ENCODE data around the gene RASA2. TPM values are rescaled to one million over a fixed set of nuclear protein-coding genes. Genes with fewer than 3 reads are reported as not detected.

Gene RASA2, protein sequence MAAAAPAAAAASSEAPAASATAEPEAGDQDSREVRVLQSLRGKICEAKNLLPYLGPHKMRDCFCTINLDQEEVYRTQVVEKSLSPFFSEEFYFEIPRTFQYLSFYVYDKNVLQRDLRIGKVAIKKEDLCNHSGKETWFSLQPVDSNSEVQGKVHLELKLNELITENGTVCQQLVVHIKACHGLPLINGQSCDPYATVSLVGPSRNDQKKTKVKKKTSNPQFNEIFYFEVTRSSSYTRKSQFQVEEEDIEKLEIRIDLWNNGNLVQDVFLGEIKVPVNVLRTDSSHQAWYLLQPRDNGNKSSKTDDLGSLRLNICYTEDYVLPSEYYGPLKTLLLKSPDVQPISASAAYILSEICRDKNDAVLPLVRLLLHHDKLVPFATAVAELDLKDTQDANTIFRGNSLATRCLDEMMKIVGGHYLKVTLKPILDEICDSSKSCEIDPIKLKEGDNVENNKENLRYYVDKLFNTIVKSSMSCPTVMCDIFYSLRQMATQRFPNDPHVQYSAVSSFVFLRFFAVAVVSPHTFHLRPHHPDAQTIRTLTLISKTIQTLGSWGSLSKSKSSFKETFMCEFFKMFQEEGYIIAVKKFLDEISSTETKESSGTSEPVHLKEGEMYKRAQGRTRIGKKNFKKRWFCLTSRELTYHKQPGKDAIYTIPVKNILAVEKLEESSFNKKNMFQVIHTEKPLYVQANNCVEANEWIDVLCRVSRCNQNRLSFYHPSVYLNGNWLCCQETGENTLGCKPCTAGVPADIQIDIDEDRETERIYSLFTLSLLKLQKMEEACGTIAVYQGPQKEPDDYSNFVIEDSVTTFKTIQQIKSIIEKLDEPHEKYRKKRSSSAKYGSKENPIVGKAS
- 15.9 and 16.5 TPM in 2 replicates for total RNA-seq

DNA sequence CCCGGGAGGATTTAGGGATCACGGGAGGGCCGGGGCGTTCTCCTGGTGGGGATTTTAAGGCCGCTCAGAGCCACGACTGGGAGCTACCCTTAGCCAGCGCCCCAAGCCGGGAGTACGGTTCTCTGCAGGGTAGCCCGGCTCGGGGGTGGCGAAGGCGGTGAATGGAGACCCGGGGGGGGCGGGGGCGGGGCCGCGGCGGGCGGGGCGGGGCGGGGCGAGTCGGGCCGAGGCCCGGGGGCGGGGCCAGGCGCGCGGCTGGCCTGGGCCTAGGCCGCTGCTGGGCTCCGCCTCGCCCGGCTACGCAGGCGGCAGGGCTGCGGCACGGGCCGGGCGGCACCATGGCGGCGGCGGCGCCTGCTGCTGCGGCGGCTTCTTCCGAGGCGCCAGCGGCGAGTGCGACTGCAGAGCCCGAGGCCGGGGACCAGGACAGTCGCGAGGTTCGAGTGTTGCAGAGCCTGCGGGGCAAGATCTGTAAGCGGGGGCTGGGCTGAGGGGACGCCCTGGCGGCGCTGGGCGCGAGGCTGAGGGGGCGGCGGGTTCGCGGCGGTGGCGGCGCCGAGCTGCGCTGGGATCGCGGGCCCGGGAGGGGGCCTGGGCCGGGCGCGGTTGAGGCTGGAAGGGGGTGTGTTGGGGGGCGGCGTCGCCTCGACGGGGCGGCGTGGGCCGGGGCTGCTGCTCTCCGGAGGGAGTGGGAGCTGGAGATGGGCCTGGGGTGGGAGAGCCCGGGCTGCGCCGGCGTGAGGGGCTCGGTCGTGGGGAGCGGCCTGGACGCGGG lies at the start of gene RASA2:
Gene RASA2, plus strand, starts transcription at position 282 of the 775 bp plus-strand sequence. Its CDS starts 57 bp downstream, at position 339.
- peak; percentile 13 for DNase-seq (ENCODE audit: low read depth, low spot score)

DNA sequence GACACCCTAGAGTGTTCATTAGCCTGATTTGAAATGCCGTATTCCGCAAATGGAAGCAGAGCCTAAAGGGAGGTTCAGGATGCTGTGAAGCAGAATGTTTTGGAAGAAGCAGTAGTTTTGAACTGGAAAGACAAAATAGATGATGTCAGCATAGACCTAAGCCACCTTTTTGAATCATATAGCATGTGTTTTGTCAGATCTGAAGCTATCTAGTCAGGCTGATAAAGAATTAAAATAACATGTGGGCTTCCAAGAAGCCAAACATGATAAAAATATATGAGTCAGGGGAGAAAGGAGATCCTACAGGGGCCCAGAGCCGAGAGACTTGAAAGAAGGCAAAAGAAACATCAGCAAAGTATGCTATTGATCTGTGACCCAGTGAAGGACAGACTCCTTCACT lies 47.2 kb upstream of the RASA2 start:
- no peak for DNase-seq (ENCODE audit: low read depth, low spot score)

- no peak for DNase-seq (ENCODE audit: low read depth, low spot score)
Observed at GRCh38 chr3:141440942-141441341, 45.9 kb upstream of the RASA2 start.

- no peak for DNase-seq (ENCODE audit: low read depth, low spot score)
Observed at GRCh38 chr3:141441381-141442364, 45.2 kb upstream of the RASA2 start.

GRCh38 chr3:141442446-141442845 lies 44.4 kb upstream of the RASA2 start:
- no peak for DNase-seq (ENCODE audit: low read depth, low spot score)

- no peak for DNase-seq (ENCODE audit: low read depth, low spot score)
Observed at GRCh38 chr3:141442914-141443313, 43.9 kb upstream of the RASA2 start.

DNA sequence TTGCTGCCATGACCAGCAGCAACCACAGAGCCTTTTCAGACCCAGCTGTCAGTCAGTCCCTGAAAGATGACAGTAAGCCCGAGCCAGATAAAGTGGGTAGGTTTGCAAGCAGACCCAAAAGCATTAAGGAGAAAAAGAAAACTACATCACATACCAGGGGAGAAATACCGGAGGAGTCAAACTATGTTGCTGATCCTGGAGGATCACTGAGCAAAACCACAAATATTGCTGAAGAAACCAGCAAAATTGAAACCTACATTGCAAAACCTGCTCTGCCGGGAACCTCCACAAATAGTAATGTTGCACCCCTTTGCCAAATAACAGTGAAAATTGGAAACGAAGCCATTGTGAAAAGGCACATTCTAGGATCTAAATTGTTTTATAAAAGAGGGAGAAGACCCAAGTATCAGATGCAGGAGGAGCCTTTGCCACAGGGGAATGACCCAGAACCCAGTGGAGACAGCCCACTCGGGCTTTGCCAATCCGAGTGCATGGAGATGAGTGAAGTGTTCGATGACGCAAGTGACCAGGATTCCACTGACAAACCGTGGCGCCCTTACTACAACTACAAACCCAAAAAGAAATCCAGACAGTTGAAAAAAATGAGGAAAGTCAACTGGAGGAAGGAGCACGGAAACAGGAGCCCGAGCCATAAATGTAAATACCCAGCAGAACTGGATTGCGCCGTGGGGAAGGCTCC lies 42.1 kb upstream of the RASA2 start:
- no peak for DNase-seq (ENCODE audit: low read depth, low spot score)

GRCh38 chr3:141445990-141446389 lies 40.8 kb upstream of the RASA2 start:
- no peak for DNase-seq (ENCODE audit: low read depth, low spot score)

GRCh38 chr3:141446737-141447136 lies 40.1 kb upstream of the RASA2 start:
- DNase-seq (ENCODE audit: low read depth, low spot score) = no peak

DNA sequence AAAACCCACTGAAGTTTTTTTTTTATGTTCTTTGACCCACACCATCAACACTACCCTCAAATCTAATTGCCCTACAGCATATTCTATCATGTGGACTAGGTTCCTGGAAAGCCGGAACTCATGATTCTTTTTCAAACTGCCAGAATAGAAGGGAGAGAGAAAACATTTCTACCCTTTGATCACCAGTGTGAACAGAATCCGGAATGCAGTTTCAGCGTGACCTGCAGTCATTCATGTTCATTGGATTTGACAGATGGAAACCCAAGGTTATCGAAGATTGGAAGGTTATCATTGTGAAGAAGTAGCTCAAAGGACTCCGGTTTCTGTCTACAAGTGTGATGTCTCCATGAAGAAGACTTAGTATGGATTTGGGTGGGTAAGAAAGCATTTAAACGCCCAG lies 39.4 kb upstream of the RASA2 start:
- DNase-seq (ENCODE audit: low read depth, low spot score) = no peak

GRCh38 chr3:141448606-141449220 lies 38.1 kb upstream of the RASA2 start:
- DNase-seq (ENCODE audit: low read depth, low spot score) = no peak

DNA sequence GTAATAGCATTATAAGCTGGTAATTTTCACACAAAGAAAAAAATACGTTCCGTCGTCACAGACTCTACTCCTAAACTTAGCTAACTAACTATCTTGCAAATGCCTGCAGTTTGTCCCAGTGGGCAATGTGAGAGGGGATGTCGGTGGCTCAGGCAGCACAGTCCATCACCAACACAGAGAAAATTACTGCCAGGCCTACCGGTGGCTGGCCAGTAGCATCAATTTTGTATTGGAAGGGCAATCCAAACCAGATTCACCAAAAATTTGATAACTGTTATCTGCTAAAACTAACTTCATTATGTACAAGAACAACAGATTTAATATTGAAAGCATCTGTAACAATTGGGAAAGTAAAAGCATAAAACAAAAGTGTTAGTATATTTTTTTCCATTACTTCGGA lies 37.4 kb upstream of the RASA2 start:
- DNase-seq (ENCODE audit: low read depth, low spot score) = no peak

GRCh38 chr3:141450727-141451375 lies 36.0 kb upstream of the RASA2 start:
- DNase-seq (ENCODE audit: low read depth, low spot score) = no peak

- DNase-seq (ENCODE audit: low read depth, low spot score) = no peak
Observed at GRCh38 chr3:141452045-141452444, 34.8 kb upstream of the RASA2 start.

DNA sequence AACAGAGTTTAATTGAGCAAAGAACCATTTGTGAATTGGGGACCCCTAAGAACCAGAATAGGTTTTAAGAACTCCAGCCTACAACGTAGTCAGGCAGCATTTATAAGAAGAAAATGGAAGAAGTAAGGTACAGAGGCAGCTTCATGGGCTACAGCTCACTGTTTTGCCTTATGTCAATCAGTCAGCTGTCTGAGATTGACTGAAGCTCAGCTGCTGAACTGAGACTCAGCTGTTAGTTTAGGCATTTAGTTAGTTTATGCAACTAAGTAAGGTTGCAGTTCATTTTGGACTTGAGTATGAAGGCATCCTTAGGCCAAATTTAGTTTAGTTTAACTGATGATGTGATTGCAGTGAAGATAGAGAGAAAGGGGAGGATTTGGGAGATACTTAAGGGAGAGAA lies 34.1 kb upstream of the RASA2 start:
- DNase-seq (ENCODE audit: low read depth, low spot score) = no peak

DNA sequence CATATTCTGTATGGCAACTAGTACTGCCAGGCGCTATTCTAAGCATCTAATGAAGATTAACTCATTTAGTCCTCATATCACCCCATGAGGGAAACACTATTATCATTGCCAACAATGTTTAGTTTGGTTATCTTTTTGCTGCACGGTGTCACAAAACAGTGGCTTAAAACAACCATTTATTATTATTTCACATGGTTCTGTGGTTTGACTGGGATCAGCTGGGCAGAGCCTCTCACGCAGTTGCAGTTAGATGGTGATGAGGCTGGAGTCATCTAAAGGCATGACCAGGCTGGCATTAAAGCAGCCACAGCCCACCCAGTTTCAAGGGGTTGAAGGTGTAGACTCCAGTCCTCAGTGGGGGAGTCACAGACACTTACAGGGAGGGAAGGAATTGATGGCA lies 32.8 kb upstream of the RASA2 start:
- no peak for DNase-seq (ENCODE audit: low read depth, low spot score)

DNA sequence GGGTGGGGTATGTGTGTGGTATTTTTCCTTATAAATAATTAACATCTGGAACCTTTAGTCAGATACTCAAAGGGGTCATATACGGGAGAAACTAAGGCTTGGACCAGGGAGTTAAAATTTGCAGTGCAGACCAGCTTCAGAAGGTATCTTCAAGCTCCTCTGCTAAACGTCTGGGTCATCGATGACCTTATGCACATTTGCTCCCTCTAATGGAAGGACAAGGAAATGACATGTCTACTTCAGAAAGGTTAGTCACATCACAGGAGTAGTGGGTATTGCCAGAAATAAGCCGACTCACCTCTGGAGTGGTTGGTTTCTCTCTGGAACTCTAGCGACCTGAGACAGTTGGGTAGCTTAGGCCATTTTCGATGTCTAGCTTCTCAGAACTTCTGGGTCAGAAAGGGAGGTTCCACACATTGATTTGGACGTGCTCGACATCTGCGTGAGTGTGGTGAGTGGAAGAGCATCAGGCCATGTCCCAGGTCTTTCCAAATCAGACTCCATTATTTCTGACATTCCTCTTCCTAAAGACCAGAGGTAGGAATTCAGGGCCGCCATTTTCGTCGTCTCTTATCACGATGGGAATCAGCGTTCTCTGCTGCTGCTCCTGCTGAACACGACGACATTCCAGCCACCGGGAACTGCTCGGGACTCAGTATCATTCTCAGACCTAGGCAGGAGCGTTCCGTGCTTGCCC lies 31.8 kb upstream of the RASA2 start:
- peak; percentile 47 for DNase-seq (ENCODE audit: low read depth, low spot score)

DNA sequence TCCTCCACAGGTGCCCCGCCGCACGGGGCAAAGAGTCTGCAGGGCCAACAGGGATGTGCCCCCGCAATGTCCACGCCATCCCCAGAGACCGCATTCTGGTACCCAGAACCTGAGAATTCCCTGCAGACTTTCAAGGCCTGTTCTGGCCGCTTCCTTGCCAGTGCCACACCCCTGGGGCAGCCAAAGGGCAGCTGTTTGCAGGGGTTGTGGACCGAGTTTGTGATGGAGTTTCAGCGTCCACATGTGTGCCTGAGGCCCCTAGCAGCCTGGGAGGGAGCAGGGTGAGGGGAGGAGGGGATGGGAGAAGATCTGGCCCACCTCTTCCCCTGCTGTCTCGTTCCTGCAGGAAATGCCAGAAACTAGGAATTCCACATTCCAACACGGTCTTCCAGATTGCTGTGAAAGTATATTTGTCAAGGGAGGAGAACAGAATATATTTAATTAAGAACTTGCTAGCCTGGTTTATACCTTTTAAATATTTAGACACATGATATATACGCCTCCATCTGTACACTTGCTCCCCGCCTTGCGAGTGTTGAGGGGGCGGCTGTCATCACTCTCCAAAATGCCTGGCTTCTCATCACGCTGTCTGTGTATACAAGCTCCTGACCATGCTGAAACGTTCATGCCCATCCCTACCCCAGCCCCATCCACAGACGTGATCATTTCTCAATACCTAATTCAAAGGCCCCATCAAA lies 31.1 kb upstream of the RASA2 start:
- no peak for DNase-seq (ENCODE audit: low read depth, low spot score)
